GM06990 (cell line): ENCODE measurements around the gene DLK1.

Source experiments
- DNase-seq: peaks from one replicate; pipeline ENCODE4 v3.0.0-alpha.2; 2011; ENCODE audit not compliant: insufficient read length; ENCODE audit errors: extremely low read depth
- H3K27me3 ChIP-seq: replicated peaks from 2 replicates; pipeline ENCODE4 v1.6.0; 2011; ENCODE audit warnings: low read length; ENCODE audit not compliant: control insufficient read depth, insufficient read depth
- H3K36me3 ChIP-seq: 2 replicates; pipeline ENCODE4 v1.5.1; 2011; ENCODE audit warnings: low read length; ENCODE audit not compliant: control insufficient read depth, insufficient read depth
- H3K4me3 ChIP-seq: replicated peaks from 2 replicates; pipeline ENCODE4 v1.5.1; 2011; ENCODE audit warnings: low read depth, mild to moderate bottlenecking, control low read depth, low read length
- TF ChIP-seq, protein P1 (sequence below): IDR thresholded peaks from 2 replicates; pipeline ENCODE4 v1.5.1; 2011; ENCODE audit warnings: low read length, control low read depth, mild to moderate bottlenecking, inconsistent platforms; ENCODE audit not compliant: insufficient read depth, poor library complexity, severe bottlenecking

The DLK1 gene

DNA sequence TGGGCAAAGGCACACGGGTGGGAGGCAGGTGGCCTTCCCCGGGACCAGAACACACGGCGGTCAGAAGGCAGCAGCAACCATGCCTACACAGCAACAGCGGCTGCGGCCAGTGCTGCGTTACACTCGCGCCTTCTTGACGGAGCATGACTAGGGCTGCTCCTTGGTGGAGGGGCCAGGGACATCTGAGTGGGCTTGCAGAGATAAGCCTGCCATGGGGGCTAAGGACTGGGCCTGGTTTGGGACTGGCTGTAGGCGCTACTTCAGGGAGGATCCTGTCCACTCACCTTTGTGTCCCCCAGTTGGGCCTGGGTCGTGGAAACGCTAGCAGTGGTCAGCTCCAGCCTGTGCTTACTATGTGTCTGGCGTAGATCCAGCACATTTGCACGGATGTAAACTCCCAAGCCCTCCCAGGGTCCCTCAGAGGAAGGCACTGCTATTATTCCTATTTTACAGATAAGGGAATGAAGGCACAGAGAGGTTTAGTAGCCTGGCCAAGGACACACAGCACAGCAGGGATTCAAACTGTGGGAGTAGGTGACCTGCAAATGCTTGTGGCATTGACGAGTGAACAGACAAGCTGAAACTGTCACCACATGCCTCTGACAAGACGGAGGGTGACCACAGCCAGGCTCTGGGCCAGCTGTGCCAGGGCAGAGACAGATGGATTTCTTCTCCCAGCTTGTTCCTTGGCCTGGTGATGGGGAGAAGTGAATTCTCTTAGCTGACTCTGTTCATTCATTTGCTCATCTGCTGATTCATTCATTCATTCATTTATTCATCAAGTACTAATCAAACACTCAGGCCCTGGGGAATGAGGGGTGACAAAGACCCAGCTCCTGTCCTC lies 31.9 kb upstream of the DLK1 start:
- Histone ChIP-seq H3K36me3 (no peaks in the 10 kb centered on the region), H3K27me3 (no peaks in the 10 kb centered on the region; the same call in 1 of the 2 replicates), H3K4me3 (no peak overlapping the region)
- no peak for DNase-seq
- TF ChIP-seq, protein P1, sequence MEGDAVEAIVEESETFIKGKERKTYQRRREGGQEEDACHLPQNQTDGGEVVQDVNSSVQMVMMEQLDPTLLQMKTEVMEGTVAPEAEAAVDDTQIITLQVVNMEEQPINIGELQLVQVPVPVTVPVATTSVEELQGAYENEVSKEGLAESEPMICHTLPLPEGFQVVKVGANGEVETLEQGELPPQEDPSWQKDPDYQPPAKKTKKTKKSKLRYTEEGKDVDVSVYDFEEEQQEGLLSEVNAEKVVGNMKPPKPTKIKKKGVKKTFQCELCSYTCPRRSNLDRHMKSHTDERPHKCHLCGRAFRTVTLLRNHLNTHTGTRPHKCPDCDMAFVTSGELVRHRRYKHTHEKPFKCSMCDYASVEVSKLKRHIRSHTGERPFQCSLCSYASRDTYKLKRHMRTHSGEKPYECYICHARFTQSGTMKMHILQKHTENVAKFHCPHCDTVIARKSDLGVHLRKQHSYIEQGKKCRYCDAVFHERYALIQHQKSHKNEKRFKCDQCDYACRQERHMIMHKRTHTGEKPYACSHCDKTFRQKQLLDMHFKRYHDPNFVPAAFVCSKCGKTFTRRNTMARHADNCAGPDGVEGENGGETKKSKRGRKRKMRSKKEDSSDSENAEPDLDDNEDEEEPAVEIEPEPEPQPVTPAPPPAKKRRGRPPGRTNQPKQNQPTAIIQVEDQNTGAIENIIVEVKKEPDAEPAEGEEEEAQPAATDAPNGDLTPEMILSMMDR = no peak

DNA sequence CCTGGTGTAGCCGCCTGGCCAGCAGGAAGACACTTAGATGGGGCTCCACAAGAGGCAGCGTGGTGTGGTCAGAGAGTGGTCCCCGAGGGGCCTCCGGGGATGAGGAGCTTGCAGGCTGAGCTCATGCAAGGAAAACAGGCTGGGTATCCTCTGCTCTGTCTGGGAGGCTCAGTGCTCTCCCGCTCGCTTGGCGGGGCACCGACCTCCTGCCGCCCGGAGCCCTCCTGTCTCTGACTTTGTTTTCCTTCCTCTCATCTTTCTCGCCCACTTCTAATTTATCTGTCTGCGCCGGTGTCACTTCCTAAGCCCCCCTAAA lies 31.3 kb upstream of the DLK1 start:
- no peak overlapping the region for H3K4me3 ChIP-seq
- TF ChIP-seq, protein P1 = no peak
- no peaks in the 10 kb centered on the region for H3K36me3 ChIP-seq
- DNase-seq = no peak
- H3K27me3 ChIP-seq = no peaks in the 10 kb centered on the region; the same call in 1 of the 2 replicates

DNA sequence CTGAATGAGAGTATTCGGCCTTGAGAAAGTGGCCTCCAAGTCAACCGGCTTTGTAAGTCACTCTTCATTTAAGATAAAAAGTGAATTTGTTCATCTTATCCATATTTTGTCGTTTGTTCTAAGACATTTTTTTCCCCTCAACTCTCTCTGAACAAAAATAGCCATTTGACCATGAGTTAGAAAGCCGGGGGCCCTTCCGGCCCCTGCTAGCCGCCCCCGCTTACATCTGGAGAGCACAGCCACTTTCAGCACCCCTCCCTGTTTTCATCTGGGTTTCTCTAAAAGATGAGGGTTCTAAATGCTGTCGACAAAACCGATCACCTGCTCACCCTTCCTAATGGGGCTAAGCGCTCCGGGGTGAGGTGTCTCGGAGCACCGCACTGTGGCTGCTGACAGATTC lies 30.7 kb upstream of the DLK1 start:
- DNase-seq = no peak
- TF ChIP-seq, protein P1 = no peak
- no peaks in the 10 kb centered on the region for H3K36me3 ChIP-seq
- H3K27me3 ChIP-seq = no peaks in the 10 kb centered on the region; the same call in none of the 2 replicates
- no peak overlapping the region for H3K4me3 ChIP-seq

DNA sequence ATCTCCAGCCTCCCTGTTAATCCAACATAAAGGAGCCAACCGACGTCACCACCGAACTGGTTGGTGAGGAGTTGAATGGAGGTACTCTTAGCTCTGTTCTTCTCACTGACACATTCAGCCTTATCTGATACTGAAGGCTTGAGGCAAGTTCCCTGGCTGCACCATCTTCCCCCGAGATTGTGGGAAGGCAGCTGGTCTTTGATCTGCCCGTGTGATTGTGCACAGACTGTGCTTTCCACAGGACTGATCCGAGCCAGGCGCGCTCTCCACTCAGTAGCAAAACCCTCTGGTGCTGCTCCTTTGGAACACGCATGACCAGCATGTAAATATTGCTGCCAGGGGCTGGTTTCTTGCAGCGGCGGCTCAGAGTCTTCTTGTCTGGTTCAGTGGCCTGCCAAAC lies 30.1 kb upstream of the DLK1 start:
- Histone ChIP-seq H3K36me3 (no peaks in the 10 kb centered on the region), H3K27me3 (no peaks in the 10 kb centered on the region; the same call in none of the 2 replicates), H3K4me3 (no peak overlapping the region)
- no peak for DNase-seq
- TF ChIP-seq, protein P1 = no peak

DNA sequence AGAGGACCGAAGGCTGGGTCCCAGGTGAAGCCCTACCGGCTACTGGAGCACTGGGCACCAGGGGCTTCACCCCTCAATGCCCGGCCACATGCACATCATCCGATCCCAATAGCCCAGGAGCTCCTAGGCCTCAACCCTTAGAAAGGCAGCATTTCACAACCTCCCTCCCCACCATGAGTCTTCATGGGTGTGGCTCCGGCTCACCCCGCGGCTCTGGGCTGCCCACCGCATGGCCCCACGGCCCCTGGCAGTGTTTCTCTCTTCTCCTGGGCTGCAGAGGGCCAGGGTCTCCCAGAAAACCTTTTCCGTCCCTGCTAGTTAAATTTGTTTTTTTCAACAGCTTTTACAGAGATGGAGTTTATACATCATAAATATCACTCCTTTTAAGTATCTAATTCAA lies 28.6 kb upstream of the DLK1 start:
- no peaks in the 10 kb centered on the region for H3K36me3 ChIP-seq
- no peaks in the 10 kb centered on the region; the same call in none of the 2 replicates for H3K27me3 ChIP-seq
- TF ChIP-seq, protein P1 = no peak
- no peak for DNase-seq
- H3K4me3 ChIP-seq = no peak overlapping the region
